HG03575 (cell line): Measurements from ENCODE around the gene LRRC7.
"Not testable (repeated sequence)": the region's sequence is repeated elsewhere in the genome, so short reads cannot be mapped to it uniquely, and the experiment has no call there.

Source experiments
- ATAC-seq: cut with Tn5 transposase; IDR thresholded peaks from one replicate; pipeline ENCODE4 v1.9.1; 2021; ENCODE audit not compliant: unreplicated experiment, insufficient number of reproducible peaks, low FRiP score; ENCODE audit errors: extremely low read depth

Gene LRRC7

GRCh38 chr1:69919922-69920273 is 352.2 kb downstream of the LRRC7 start:
- no peak for ATAC-seq

GRCh38 chr1:69920426-69920825 is 352.7 kb downstream of the LRRC7 start:
- no peak for ATAC-seq

- no peak for ATAC-seq
Observed at GRCh38 chr1:69921486-69921885, 353.8 kb downstream of the LRRC7 start.

GRCh38 chr1:69928234-69928633 is 360.5 kb downstream of the LRRC7 start:
- ATAC-seq = not testable (repeated sequence)

GRCh38 chr1:69929308-69930057 is 361.8 kb downstream of the LRRC7 start:
- ATAC-seq = no peak

- ATAC-seq = no peak
Observed at GRCh38 chr1:69930396-69930795, 362.7 kb downstream of the LRRC7 start.

- no peak for ATAC-seq
Observed at GRCh38 chr1:69932760-69933159, 365.0 kb downstream of the LRRC7 start.

GRCh38 chr1:69940231-69940630 is 372.5 kb downstream of the LRRC7 start:
- ATAC-seq = no peak

- no peak for ATAC-seq
Observed at GRCh38 chr1:69940816-69941215, 373.1 kb downstream of the LRRC7 start.

GRCh38 chr1:69943030-69943429 is 375.3 kb downstream of the LRRC7 start:
- ATAC-seq = no peak

- no peak for ATAC-seq
Observed at GRCh38 chr1:69946935-69947334, 379.2 kb downstream of the LRRC7 start.

GRCh38 chr1:69947837-69948236 is 380.1 kb downstream of the LRRC7 start:
- ATAC-seq = no peak

GRCh38 chr1:69952676-69953075 is 385.0 kb downstream of the LRRC7 start:
- ATAC-seq = no peak

GRCh38 chr1:69962452-69962851 is 394.7 kb downstream of the LRRC7 start:
- not testable (repeated sequence) for ATAC-seq

- no peak for ATAC-seq
Observed at GRCh38 chr1:69967245-69967766, 399.6 kb downstream of the LRRC7 start.

GRCh38 chr1:69976896-69977295 is 409.2 kb downstream of the LRRC7 start:
- no peak for ATAC-seq

- ATAC-seq = no peak
Observed at GRCh38 chr1:69982992-69983391, 415.3 kb downstream of the LRRC7 start.

GRCh38 chr1:69985376-69985775 is 417.7 kb downstream of the LRRC7 start:
- no peak for ATAC-seq

GRCh38 chr1:69985901-69986439 is 418.2 kb downstream of the LRRC7 start:
- ATAC-seq = no peak

- no peak for ATAC-seq
Observed at GRCh38 chr1:69987881-69988280, 420.2 kb downstream of the LRRC7 start.

GRCh38 chr1:69991644-69992043 is 423.9 kb downstream of the LRRC7 start:
- ATAC-seq = no peak
